Measurements from ENCODE around the gene P2RY14. TPM values are rescaled to one million over a fixed set of nuclear protein-coding genes. Genes with fewer than 3 reads are reported as not detected.

Gene P2RY14
- total RNA-seq, result 1 to 10 TPM in 1 of 2 donors, not detected in 1; 1.8 TPM

- H3K27ac ChIP-seq, result no peak within 1 kb of the TSS
These were observed at the start of gene P2RY14 for GRCh38 chr3:151278230-151278629. Gene P2RY14, minus strand, starts transcription at chr3:151278542. Its CDS starts 64,226 bp downstream, at chr3:151214316.

DNA sequence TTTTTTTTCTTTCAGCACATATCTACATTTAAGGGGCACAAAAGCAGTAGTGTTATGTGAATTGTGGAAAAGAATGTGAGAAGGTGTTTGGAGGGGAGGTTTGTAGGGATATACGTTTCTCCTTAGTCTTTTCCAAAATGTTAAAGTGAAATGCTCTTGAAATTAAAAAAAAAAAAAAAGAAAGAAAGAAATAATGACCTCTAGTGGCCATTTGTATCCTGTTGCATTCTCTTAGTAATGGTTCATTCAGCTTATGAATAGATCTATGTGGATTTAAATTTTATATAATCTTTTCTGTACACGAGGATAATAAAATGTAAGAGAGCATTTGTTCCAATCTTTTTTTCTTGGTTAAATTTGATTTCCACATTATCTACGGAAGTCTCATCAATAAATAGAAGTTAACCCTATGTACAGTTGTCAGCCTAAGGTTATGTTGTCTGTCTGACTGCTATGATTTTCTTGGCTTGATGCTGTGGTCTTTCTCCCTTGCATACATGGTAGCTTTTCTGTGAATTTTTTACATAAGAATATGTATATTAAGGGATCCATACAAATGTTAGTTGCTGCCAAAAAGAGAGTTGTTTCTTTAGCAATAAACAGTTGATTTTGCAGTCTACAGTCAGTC lies 49.3 kb upstream of the P2RY14 start:
- WGBS, 2 donors, result 3 to 4% methylated on average over 3 of the region's 3 CpGs
- intact Hi-C loops (cut with DNase I), result no loop called here
- Histone ChIP-seq H3K27ac (no peak overlapping the region), H3K36me3 (replicated peaks in 1 of 2; ENCODE audit: insufficient read depth in 1 of 2, low read depth in 2 of 2) (no peaks in the 10 kb centered on the region), H3K9me3 (no peaks in the 10 kb centered on the region), H3K4me1 (no peaks in the 10 kb centered on the region), H3K27me3 (no peaks in the 10 kb centered on the region), H3K4me3 (no peak overlapping the region)
- ATAC-seq, result no peak
- TF ChIP-seq POLR2A (IDR thresholded peaks at IDR 0.05), result no peak
- TF ChIP-seq, protein P1, sequence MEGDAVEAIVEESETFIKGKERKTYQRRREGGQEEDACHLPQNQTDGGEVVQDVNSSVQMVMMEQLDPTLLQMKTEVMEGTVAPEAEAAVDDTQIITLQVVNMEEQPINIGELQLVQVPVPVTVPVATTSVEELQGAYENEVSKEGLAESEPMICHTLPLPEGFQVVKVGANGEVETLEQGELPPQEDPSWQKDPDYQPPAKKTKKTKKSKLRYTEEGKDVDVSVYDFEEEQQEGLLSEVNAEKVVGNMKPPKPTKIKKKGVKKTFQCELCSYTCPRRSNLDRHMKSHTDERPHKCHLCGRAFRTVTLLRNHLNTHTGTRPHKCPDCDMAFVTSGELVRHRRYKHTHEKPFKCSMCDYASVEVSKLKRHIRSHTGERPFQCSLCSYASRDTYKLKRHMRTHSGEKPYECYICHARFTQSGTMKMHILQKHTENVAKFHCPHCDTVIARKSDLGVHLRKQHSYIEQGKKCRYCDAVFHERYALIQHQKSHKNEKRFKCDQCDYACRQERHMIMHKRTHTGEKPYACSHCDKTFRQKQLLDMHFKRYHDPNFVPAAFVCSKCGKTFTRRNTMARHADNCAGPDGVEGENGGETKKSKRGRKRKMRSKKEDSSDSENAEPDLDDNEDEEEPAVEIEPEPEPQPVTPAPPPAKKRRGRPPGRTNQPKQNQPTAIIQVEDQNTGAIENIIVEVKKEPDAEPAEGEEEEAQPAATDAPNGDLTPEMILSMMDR (IDR thresholded peaks at IDR 0.05), result peak; percentile 19 to 82 (median 56)
- DNase-seq, result no peak

More at GRCh38 chr3:151278230-151278629, at the start of gene P2RY14:
- DNase-seq (no peak), ATAC-seq (no peak)
- no peaks in the 10 kb centered on the region for H3K27me3 ChIP-seq
- no peaks in the 10 kb centered on the region for H3K4me1 ChIP-seq
- WGBS, 2 donors, result 59 to 68% methylated on average over 4 of the region's 4 CpGs
- H3K4me3 ChIP-seq, result no peak within 1 kb of the TSS
- no peaks in the 10 kb centered on the region for H3K36me3 ChIP-seq (replicated peaks in 1 of 2; ENCODE audit: insufficient read depth in 1 of 2, low read depth in 2 of 2)
- TF ChIP-seq, protein P1 (IDR thresholded peaks at IDR 0.05), result no peak
- no peak for TF ChIP-seq POLR2A (IDR thresholded peaks at IDR 0.05)
- H3K9me3 ChIP-seq, result no peaks in the 10 kb centered on the region
- intact Hi-C loops (cut with DNase I), result no loop called here

DNA sequence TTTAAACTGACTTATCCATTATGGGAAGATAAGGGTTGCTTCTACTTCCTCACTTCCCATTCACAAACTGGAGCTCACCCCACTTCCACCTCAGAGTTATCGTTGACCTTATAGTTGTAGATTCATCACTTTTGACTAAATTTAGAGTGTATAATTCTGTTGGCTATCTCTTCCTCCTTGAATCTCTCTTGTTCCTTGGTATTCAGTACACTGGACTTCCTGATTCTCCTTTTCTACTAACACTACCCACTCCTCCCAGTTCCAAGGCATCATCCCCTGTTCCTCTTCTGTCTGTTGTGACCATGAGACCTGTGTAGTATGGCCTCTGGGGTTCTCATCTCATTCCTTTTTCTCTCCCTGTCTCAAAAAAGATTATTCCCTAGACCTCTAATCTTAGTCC lies 44.2 kb upstream of the P2RY14 start:
- Histone ChIP-seq H3K4me3 (no peak overlapping the region), H3K36me3 (replicated peaks in 1 of 2; ENCODE audit: insufficient read depth in 1 of 2, low read depth in 2 of 2) (no peaks in the 10 kb centered on the region), H3K9me3 (no peaks in the 10 kb centered on the region), H3K4me1 (no peaks in the 10 kb centered on the region), H3K27ac (no peak overlapping the region), H3K27me3 (no peaks in the 10 kb centered on the region)
- TF ChIP-seq, protein P1 (IDR thresholded peaks at IDR 0.05), result no peak
- no peak for TF ChIP-seq POLR2A (IDR thresholded peaks at IDR 0.05)
- WGBS, 2 donors, result 77 to 92% methylated on average over 1 of the region's 1 CpG
- ATAC-seq (no peak), DNase-seq (no peak)
- intact Hi-C loops (cut with DNase I), result no loop called here

DNA sequence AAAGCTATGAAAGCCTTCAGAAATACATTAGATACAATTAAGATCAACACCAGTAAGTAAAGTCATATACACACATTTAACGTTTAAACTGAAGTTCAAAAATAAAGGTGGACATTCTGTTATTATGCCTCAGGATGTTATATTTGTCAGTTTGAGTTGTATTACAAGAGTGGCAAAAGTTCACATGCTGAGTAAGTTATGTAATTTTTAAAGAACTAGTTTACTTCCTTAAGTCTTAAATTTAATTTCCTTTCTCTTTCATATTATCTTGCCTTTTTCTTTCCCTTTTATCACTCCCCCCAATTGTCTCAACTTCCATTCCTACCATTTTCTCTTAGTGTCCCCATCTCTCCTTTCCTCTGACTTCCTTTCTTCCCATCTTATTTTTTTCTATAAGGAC lies 43.2 kb upstream of the P2RY14 start:
- H3K4me3 ChIP-seq, result no peak overlapping the region
- WGBS, 2 donors, result 57 to 68% methylated on average over 1 of the region's 1 CpG
- H3K27ac ChIP-seq, result no peak overlapping the region
- DNase-seq (no peak), ATAC-seq (no peak)
- no peaks in the 10 kb centered on the region for H3K4me1 ChIP-seq
- TF ChIP-seq, protein P1 (IDR thresholded peaks at IDR 0.05), result no peak
- TF ChIP-seq POLR2A (IDR thresholded peaks at IDR 0.05), result no peak
- no peaks in the 10 kb centered on the region for H3K36me3 ChIP-seq (replicated peaks in 1 of 2; ENCODE audit: insufficient read depth in 1 of 2, low read depth in 2 of 2)
- H3K9me3 ChIP-seq, result no peaks in the 10 kb centered on the region
- intact Hi-C loops (cut with DNase I), result no loop called here
- no peaks in the 10 kb centered on the region for H3K27me3 ChIP-seq

DNA sequence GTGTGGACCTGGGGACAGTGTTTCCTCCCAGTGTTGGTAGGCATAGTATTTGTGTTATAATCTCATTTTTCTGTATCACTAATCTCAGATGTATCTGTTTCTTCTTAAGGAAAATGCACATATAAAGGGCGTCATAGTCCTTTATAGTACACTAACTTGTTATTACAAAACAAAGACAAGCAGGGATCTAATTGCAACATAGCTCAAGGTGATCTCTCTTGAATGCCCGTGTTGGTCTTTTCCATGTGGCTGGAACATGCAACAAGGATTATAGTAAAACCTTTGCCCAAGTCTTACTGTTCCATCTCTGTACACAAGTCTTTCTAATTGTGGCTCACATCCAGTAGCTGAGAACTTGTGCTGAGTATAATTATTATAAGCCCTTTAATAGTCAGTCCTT lies 41.8 kb upstream of the P2RY14 start:
- intact Hi-C loops (cut with DNase I), result no loop called here

More for the DNA sequence above, 41.8 kb upstream of the P2RY14 start:
- no peak for TF ChIP-seq POLR2A (IDR thresholded peaks at IDR 0.05)
- TF ChIP-seq, protein P1 (IDR thresholded peaks at IDR 0.05), result no peak
- no peak for DNase-seq
- no peak overlapping the region for H3K27ac ChIP-seq
- no peak for ATAC-seq
- 67 to 71% methylated on average over 2 of the region's 2 CpGs for WGBS, 2 donors
- no peaks in the 10 kb centered on the region for H3K4me1 ChIP-seq
- H3K36me3 ChIP-seq (replicated peaks in 1 of 2; ENCODE audit: insufficient read depth in 1 of 2, low read depth in 2 of 2), result no peaks in the 10 kb centered on the region
- H3K9me3 ChIP-seq, result no peaks in the 10 kb centered on the region
- no peak overlapping the region for H3K4me3 ChIP-seq
- H3K27me3 ChIP-seq, result no peaks in the 10 kb centered on the region
